Stimulated activated CD8-positive, alpha-beta memory T cell treated with anti-CD3 and anti-CD28 coated beads, Interleukin-4, amount 100 ng/mL, for 4 hours (primary cell): ENCODE data around the gene PARD3B.

ENCODE experiments used
- DNase-seq, 2 donors: peaks; one replicate each; pipeline ENCODE4 v3.0.0-alpha.2; 2020; ENCODE audit warnings: low read depth in 2 of 2, low spot score in 1 of 2

Gene PARD3B

GRCh38 chr2:204931562-204931961, 386.3 kb downstream of the PARD3B start:
- no peak for DNase-seq

GRCh38 chr2:204933735-204934374, 388.6 kb downstream of the PARD3B start:
- no peak for DNase-seq

- no peak for DNase-seq
Observed at GRCh38 chr2:204944927-204945326, 399.7 kb downstream of the PARD3B start.

- no peak for DNase-seq
Observed at GRCh38 chr2:204945376-204945775, 400.1 kb downstream of the PARD3B start.

GRCh38 chr2:204946892-204947291, 401.6 kb downstream of the PARD3B start:
- no peak for DNase-seq

- no peak for DNase-seq
Observed at GRCh38 chr2:204947405-204947804, 402.1 kb downstream of the PARD3B start.

GRCh38 chr2:204948024-204948763, 402.9 kb downstream of the PARD3B start:
- DNase-seq = no peak

- no peak for DNase-seq
Observed at GRCh38 chr2:204948822-204949221, 403.5 kb downstream of the PARD3B start.

- no peak for DNase-seq
Observed at GRCh38 chr2:204950695-204951346, 405.5 kb downstream of the PARD3B start.

- no peak for DNase-seq
Observed at GRCh38 chr2:204958371-204958770, 413.1 kb downstream of the PARD3B start.

- DNase-seq = no peak
Observed at GRCh38 chr2:204964414-204964813, 419.1 kb downstream of the PARD3B start.

GRCh38 chr2:204966245-204966644, 421.0 kb downstream of the PARD3B start:
- no peak for DNase-seq

GRCh38 chr2:204967199-204967960, 422.1 kb downstream of the PARD3B start:
- DNase-seq = no peak

GRCh38 chr2:204971206-204971907, 426.1 kb downstream of the PARD3B start:
- no peak for DNase-seq

- DNase-seq = no peak
Observed at GRCh38 chr2:204972161-204972560, 426.9 kb downstream of the PARD3B start.

GRCh38 chr2:204972606-204973336, 427.5 kb downstream of the PARD3B start:
- no peak for DNase-seq

- DNase-seq = no peak
Observed at GRCh38 chr2:204973616-204974015, 428.3 kb downstream of the PARD3B start.

- DNase-seq = no peak
Observed at GRCh38 chr2:204974487-204974886, 429.2 kb downstream of the PARD3B start.

- DNase-seq = no peak
Observed at GRCh38 chr2:204977914-204978313, 432.6 kb downstream of the PARD3B start.

GRCh38 chr2:204982303-204982702, 437.0 kb downstream of the PARD3B start:
- no peak for DNase-seq
